ENCODE results near the gene SCUBE3.

SCUBE3 gene

DNA sequence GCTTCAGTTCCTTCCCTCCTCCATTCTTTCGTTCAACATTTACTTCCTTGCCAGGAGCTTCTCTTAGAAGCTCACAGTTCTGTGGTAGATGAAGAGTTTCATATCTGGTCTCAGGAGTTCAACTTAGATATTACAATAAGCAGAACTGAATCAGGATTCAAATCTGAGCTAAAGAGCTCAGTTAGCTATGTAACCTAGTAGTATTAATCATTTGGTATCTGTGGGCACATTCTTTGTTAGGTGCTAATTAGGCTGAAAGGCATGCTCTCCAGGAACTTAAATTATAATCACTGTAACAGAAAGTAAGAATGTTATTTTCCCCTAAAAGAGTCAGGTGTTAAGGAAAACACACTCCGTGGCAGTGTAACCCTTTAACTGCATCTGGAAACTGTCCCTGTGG is 54.1 kb downstream of the SCUBE3 start:
- TF ChIP-seq, protein P1, sequence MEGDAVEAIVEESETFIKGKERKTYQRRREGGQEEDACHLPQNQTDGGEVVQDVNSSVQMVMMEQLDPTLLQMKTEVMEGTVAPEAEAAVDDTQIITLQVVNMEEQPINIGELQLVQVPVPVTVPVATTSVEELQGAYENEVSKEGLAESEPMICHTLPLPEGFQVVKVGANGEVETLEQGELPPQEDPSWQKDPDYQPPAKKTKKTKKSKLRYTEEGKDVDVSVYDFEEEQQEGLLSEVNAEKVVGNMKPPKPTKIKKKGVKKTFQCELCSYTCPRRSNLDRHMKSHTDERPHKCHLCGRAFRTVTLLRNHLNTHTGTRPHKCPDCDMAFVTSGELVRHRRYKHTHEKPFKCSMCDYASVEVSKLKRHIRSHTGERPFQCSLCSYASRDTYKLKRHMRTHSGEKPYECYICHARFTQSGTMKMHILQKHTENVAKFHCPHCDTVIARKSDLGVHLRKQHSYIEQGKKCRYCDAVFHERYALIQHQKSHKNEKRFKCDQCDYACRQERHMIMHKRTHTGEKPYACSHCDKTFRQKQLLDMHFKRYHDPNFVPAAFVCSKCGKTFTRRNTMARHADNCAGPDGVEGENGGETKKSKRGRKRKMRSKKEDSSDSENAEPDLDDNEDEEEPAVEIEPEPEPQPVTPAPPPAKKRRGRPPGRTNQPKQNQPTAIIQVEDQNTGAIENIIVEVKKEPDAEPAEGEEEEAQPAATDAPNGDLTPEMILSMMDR (IDR thresholded peaks at IDR 0.05) = no peak
- H3K36me3 Mint-ChIP-seq (ENCODE audit: low read depth) = peaks cover 21% of the 10 kb centered on the region
- H3K27ac Mint-ChIP-seq = no peak overlapping the region
- no peaks in the 10 kb centered on the region for H3K27me3 Mint-ChIP-seq (ENCODE audit: low read depth, poor library complexity)
- DNase-seq = no peak
- no peaks in the 10 kb centered on the region for H3K9me3 Mint-ChIP-seq
- no peak overlapping the region for H3K4me3 Mint-ChIP-seq
- peaks cover 26% of the 10 kb centered on the region for H3K4me1 Mint-ChIP-seq

DNA sequence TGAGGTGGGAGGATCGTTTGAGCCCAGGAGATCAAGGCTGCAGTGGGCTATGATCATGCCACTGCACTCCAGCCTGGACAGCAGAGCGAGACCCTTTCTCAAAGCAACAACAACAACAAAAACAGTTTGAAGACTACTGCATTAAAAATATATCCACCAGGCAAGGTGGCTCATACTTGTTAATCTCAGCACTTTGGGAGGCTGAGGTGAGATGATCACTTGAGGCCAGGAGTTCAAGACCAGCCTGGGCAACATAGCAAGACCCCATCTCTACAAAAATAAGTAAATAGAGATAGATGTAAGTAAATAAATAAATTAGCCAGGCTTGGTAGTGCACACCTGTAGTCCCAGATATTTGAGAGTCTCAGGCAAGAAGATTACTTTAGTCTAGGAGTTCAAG is 58.2 kb downstream of the SCUBE3 start:
- TF ChIP-seq, protein P1 (IDR thresholded peaks at IDR 0.05) = no peak
- H3K36me3 Mint-ChIP-seq (ENCODE audit: low read depth) = peaks cover 15% of the 10 kb centered on the region
- H3K9me3 Mint-ChIP-seq = no peaks in the 10 kb centered on the region
- H3K4me1 Mint-ChIP-seq = peaks cover 26% of the 10 kb centered on the region
- H3K4me3 Mint-ChIP-seq = no peak overlapping the region
- H3K27me3 Mint-ChIP-seq (ENCODE audit: low read depth, poor library complexity) = no peaks in the 10 kb centered on the region
- DNase-seq = no peak
- no peak overlapping the region for H3K27ac Mint-ChIP-seq

DNA sequence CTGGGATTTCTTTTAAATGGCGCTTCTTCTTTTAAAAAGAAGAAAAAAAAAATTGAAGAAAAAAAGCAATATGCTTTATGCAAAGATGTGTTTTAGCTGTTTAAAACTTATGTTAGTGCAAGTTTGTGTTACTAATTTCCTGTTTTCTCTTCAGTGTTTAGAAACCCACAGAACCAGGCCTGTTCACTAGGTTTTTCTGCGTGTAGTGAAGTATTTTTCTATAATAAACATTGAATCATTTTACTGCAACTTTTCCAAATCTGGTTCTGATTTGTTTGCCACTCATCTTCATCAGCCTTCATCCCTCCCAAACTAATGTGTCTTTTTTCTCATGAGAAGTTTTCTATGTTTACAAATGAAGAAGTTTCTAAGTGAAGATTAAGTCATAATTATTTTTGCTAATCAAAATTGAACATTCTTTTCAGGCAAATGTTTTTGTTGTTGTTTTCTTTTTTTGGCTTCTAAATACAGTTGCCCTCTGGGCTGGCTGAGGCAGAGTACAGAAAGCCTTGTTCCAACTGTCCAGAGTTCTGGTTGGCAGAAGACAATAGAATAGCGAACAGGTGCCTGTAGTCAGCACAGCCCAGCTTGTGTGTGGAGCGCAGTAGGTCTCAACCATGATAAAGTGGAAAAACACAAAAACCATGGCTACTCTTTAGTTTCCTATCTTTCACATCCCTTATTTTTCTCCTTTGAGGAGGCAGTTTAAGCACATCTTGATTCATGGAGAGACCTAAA is 60.2 kb downstream of the SCUBE3 start:
- Mint-ChIP-seq H3K4me1 (peaks cover 21% of the 10 kb centered on the region), H3K9me3 (no peaks in the 10 kb centered on the region), H3K27ac (no peak overlapping the region), H3K36me3 (ENCODE audit: low read depth) (peaks cover 11% of the 10 kb centered on the region), H3K27me3 (ENCODE audit: low read depth, poor library complexity) (peaks cover 4% of the 10 kb centered on the region), H3K4me3 (no peak overlapping the region)
- TF ChIP-seq, protein P1 (IDR thresholded peaks at IDR 0.05) = no peak
- DNase-seq = no peak

DNA sequence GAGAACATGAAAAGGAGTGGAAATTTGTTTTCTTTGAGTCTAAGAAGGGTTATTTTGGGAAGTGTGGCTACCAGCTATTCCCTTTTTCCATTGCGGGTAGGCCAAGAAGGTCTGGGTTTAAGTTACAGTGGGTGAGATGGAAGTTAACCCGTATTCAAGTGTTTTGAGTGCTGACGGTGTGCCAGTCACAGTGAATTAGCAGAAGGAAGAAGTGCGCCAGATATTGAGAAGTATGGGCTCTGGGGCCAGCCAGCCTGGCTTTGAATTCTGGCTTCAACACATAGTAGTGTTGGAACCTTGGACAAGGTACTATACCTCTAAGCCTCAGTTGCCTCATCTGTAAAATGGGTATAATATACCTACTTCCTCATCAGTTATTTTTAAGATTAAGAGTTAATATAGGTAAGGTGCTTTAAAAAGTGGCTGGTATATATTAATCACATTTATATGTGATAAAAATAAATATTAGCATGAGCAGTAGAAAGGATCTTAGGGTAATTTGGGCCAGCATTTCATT is 62.0 kb downstream of the SCUBE3 start:
- peaks cover 4% of the 10 kb centered on the region for H3K27me3 Mint-ChIP-seq (ENCODE audit: low read depth, poor library complexity)
- TF ChIP-seq, protein P1 (IDR thresholded peaks at IDR 0.05) = no peak
- peaks cover 30% of the 10 kb centered on the region for H3K4me1 Mint-ChIP-seq
- no peak overlapping the region for H3K4me3 Mint-ChIP-seq
- H3K27ac Mint-ChIP-seq = no peak overlapping the region
- no peak for DNase-seq
- H3K36me3 Mint-ChIP-seq (ENCODE audit: low read depth) = peaks cover 4% of the 10 kb centered on the region
- no peaks in the 10 kb centered on the region for H3K9me3 Mint-ChIP-seq

DNA sequence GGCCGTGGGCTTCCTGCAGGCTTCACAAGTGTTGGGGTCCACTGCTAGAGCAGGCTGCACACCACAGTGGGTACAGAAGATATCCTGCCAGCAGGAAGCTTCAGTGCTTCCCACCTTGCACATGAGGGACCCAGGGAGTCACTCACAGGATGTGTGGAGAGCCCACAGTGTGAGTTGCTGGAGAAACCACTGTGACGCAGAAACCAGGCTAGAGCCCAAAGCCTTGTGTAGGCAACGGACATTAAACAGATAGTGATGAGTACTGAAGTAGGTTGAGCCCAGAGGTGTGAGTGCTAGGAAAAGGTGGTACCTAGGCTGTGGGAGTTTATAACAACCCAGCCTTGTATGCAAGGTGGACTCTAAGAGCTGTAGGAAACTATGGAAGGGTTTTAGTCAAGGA is 65.0 kb downstream of the SCUBE3 start:
- peaks cover 25% of the 10 kb centered on the region for H3K36me3 Mint-ChIP-seq (ENCODE audit: low read depth)

More for the DNA sequence above, 65.0 kb downstream of the SCUBE3 start:
- Mint-ChIP-seq H3K27ac (peak overlapping the region; percentile 71), H3K4me1 (peaks cover 39% of the 10 kb centered on the region), H3K9me3 (no peaks in the 10 kb centered on the region), H3K4me3 (no peak overlapping the region), H3K27me3 (ENCODE audit: low read depth, poor library complexity) (peaks cover 4% of the 10 kb centered on the region)
- TF ChIP-seq, protein P1 (IDR thresholded peaks at IDR 0.05) = no peak
- no peak for DNase-seq

Data from nephron progenitor cell (in vitro differentiated cells).